Measurements from ENCODE around the gene RGS10.
A peak's percentile ranks its signal among the peaks of the same experiment; 100 is the strongest.

Gene RGS10

DNA sequence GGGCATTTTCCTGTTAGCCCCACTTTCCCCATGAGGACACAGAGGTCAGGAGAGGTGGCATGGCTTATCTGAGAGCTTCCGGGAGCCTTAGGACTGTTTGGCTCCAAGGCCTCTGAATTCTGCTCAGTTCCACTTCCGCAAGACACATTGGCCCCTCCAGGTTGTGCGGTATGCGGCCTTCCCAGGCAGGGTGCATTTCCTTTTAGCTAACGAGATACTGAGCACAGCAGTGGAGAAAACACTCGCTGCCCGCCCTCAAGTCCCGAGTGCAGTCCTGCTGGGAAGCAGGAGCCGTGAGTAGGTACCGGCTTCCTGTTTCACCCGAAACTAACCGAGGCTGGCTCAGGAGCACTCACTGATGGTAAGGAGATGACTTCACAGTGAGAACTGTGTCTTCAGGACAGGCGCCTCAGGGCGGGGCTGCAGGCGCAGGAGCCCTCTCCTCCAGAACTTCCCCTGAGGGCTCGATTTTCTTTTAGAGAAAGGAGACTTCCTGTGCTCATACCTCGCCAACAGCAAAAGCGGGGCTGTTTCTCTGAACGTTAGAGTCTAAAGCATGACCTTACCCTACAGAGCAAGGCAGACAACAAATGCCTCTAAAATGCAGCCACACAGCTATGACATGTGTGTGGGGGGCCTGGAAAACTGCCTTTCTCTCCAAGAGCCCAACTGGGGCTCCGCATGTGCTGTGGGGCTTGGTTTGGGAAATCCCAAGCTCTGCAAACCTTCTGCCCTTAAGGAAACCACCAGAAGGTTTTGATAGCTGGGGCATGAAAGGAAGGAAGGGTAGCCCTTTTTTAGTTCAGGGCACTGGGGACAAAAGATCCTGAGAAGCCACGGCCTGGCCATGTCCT, 25.9 kb downstream of the RGS10 start:
- H3K4me3 ChIP-seq (replicated peaks in 1 of 2; ENCODE audit: low read depth in 2 of 2, low read length in 2 of 2): no peak overlapping the region
- DNase-seq (ENCODE audit: low read depth in 2 of 2): peak in 1 of 2 donors; percentile 29
- TF ChIP-seq, protein P1, sequence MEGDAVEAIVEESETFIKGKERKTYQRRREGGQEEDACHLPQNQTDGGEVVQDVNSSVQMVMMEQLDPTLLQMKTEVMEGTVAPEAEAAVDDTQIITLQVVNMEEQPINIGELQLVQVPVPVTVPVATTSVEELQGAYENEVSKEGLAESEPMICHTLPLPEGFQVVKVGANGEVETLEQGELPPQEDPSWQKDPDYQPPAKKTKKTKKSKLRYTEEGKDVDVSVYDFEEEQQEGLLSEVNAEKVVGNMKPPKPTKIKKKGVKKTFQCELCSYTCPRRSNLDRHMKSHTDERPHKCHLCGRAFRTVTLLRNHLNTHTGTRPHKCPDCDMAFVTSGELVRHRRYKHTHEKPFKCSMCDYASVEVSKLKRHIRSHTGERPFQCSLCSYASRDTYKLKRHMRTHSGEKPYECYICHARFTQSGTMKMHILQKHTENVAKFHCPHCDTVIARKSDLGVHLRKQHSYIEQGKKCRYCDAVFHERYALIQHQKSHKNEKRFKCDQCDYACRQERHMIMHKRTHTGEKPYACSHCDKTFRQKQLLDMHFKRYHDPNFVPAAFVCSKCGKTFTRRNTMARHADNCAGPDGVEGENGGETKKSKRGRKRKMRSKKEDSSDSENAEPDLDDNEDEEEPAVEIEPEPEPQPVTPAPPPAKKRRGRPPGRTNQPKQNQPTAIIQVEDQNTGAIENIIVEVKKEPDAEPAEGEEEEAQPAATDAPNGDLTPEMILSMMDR (IDR thresholded peaks at IDR 0.05; ENCODE audit: low read depth, low read length): no peak

DNA sequence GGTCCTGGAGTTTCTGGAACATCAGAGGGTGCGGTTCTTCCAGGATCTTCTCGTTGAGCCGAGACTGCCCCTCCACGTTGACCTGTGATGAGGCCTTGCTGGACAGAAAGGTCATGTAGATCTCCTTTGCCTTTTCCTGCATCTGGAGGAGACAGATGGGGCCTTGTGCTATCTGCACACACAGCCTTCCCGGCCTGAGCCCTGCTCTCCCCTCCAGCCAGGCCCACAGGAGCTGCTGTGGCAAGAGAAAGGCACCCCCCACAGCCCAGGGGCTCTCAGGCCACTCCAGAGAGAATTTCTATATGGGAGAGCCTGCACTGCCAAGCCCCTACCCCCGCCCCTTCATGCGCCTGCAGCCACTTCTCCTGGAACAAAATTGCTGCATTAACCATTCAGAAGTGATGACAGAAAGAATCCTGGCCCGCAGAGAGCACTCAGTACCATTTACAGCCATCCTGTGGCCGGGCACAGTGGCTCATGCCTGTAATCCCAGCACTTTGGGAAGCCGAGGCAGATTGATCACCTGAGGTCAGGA, 26.9 kb downstream of the RGS10 start:
- no peak overlapping the region for H3K4me3 ChIP-seq (replicated peaks in 1 of 2; ENCODE audit: low read depth in 2 of 2, low read length in 2 of 2)
- TF ChIP-seq, protein P1 (IDR thresholded peaks at IDR 0.05; ENCODE audit: low read depth, low read length): no peak
- no peak for DNase-seq (ENCODE audit: low read depth in 2 of 2)

DNA sequence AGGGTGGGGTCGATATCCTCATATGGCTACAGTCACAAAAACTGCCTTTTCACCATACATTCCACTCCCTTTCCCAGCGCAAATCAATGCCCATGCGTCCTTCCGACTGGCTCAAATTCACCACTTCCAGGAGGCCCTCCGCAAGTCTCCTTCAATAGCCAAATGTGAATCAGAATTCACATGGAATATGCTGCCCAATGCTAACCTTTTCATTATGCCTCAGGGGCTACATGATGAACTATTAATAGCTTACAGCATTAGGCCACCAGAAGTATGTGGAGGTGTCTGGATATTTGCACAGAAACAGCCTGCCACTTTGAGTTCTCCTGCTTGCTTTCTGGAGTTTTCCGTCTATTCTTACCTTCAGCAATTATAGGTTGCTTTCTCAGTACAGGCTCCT, 27.7 kb downstream of the RGS10 start:
- TF ChIP-seq, protein P1 (IDR thresholded peaks at IDR 0.05; ENCODE audit: low read depth, low read length): no peak
- DNase-seq (ENCODE audit: low read depth in 2 of 2): no peak
- H3K4me3 ChIP-seq (replicated peaks in 1 of 2; ENCODE audit: low read depth in 2 of 2, low read length in 2 of 2): no peak overlapping the region

DNA sequence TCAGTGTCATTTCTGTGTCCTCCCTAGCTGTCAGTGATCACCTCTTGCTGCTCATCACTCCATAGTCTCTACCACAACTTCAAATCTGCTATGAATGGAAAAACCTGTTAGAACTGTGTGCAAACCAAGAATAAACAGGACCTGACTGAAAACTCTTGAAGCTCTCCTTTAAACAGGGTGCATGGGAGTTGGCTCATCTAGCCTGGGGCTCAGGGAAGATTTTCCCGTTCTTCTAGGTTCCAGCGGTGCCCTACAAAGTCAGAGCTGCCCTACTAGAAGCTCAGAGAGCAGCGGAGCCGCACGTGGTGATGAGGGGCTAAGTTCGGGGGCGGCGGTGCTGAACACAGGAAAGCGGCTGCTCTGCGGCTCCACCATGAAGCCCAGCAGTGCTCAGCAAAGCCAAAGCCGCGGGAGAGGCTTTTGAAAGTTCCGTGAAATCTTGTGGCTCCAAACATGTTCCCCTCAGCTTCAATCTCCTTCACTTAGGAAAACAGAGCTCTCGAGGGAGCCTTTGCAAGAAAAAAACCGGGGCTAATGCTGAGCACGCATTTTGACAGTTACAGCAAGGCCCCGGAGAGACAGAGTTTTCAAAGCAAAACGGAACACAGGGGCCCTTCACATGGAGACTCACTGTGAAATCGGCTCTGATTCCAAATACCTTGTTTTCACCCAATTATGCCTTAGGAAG, 30.5 kb downstream of the RGS10 start:
- no peak overlapping the region for H3K4me3 ChIP-seq (replicated peaks in 1 of 2; ENCODE audit: low read depth in 2 of 2, low read length in 2 of 2)
- TF ChIP-seq, protein P1 (IDR thresholded peaks at IDR 0.05; ENCODE audit: low read depth, low read length): no peak
- DNase-seq (ENCODE audit: low read depth in 2 of 2): no peak

DNA sequence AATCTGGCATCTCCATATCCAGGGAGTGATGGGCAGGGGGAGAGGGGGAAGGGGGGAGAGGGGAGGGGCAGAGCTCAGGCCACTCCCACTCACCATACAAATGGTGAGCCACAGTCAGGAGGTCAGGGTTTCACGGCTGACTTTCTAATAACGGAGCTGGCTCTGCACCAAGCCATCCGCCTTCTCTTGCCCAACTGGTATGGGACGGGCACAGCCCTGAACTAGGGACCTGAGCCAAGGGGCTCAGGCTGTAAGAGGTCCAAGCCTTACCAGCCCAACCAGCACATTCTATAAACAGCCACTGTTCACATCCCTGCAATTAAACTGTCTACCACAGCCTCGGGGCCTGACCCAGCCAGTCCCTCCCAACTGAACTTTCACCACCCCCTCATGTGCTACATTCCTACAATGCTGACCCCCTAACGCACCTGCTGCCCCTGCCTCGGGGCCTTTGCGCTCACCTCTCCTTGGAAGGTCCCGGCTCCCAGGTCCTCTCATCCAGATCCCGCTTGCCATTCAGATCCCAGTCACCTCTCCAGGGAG, 32.5 kb downstream of the RGS10 start:
- H3K4me3 ChIP-seq (replicated peaks in 1 of 2; ENCODE audit: low read depth in 2 of 2, low read length in 2 of 2): no peak overlapping the region
- TF ChIP-seq, protein P1 (IDR thresholded peaks at IDR 0.05; ENCODE audit: low read depth, low read length): no peak
- DNase-seq (ENCODE audit: low read depth in 2 of 2): peak in 1 of 2 donors; percentile 38

DNA sequence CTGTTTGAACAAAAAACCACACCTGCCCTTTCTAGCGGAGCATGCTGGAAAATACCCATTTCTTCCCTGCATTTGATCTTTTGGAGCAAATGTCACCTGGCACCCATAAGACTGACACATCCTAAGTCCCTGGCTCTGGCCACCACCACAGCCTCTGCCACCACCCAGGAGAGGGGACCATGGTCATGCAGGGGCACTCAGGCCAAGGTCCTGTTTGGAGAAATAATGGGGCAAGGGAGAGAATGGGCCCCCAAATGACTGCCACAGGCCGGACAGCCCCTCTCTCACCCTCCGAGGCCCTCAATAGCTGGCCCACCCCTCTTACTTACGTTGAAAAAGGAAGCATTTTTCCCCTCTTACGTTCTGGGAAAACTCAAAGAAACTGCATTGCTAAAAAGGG, 35.4 kb downstream of the RGS10 start:
- no peak for DNase-seq (ENCODE audit: low read depth in 2 of 2)
- no peak overlapping the region for H3K4me3 ChIP-seq (replicated peaks in 1 of 2; ENCODE audit: low read depth in 2 of 2, low read length in 2 of 2)
- TF ChIP-seq, protein P1 (IDR thresholded peaks at IDR 0.05; ENCODE audit: low read depth, low read length): no peak
